ENCODE results near the gene CYP4B1. TPM values are rescaled to one million over a fixed set of nuclear protein-coding genes. Genes with fewer than 3 reads are reported as not detected.
"Not testable (repeated sequence)": the region's sequence is repeated elsewhere in the genome, so short reads cannot be mapped to it uniquely, and the experiment has no call there.

CYP4B1 gene
- total RNA-seq, 1 experiment from 2014 or later, result not detected

DNA sequence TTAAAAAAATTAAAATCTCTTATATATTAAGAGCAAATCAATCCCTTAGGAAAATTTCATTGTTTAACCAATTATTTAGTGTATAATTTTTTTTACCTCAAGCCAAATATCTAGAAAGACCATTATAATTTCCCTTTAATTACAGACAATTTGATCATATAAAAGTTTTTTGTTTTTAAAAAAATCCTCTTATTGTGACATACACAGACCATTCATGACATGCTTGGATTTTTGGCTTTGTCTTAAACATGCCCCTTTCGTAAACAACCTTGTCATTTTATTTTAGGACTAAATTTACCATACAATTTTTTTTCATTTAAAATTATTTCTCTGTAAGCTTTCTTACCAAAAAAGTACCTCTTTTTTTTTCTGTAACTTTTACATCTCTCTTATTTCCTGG is 14.2 kb upstream of the CYP4B1 start:
- DNase-seq (ENCODE audit: low read depth, low spot score), result no peak
- in situ Hi-C loops (cut with HindIII; ENCODE audit: low pct_unique_long_range_greater_than_20kb, low sequenced_read_pairs), result no loop called here

DNA sequence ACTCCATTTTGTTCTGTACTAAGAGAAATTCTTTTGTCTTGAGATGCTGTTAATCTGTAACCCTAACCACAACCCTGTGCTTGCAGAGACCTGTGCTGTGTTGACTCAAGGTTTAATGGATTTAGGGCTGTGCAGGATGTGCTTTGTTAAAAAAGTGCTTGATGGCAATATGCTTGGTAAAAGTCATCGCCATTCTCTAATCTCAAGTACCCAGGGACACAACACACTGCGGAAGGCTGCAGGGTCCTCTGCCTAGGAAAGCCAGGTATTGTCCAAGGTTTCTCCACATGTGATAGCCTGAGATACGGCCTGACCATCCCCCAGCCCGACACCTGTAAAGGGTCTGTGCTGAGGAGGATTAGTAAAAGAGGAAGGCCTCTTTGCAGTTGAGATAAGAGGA is 10.2 kb upstream of the CYP4B1 start:
- in situ Hi-C loops (cut with HindIII; ENCODE audit: low pct_unique_long_range_greater_than_20kb, low sequenced_read_pairs); DNase-seq (ENCODE audit: low read depth, low spot score): not testable (repeated sequence)

DNA sequence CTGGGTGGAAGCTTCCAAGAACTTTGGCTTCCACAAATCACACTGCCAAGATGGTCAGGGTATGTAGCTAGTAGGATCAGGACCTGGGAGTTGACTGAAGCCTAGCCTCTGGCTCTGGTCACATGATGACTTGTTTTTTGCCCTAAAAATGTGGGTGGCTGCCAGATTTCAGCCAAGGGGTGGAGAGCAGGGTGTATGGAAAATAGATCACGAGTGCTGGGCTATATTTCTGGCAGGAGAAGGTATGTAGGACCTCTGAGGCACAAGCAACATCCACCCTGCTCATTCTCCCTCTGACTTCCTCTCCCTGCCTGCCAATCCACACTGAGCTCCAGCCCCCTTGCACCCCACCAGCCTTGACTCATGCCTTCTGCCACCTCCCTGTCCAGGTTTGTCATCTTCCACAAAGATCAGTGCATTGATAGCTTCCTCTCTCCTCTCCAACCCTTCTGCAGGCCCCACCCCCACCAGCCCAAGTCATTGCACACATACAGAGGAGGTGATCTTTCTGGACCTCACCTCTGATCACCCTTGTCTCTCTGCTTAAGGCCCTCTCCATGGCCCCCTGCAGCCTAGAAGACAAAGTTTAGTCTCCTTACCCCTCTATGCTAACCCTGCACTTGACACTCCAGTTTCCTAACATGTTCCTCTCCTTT is 8.3 kb upstream of the CYP4B1 start:
- in situ Hi-C loops (cut with HindIII; ENCODE audit: low pct_unique_long_range_greater_than_20kb, low sequenced_read_pairs), result no loop called here

DNA sequence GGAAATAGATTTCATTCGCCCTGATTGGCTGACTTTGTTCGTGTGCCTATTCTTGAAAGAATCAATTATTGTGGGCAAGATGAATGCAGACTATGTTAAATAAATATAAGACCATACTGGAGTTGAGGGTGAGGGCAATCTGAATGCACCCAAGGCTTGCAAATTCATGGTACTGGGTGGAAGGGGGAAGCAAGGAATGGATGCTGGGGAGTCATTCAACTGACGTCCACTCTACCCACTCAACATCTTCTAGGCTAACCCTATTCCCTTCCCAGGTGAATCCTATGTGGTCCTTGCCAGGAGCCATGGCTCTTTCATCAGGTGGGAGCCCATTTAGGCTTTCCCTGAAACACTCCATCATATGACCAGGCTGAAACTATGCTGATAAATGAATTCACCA is 5.7 kb upstream of the CYP4B1 start:
- in situ Hi-C loops (cut with HindIII; ENCODE audit: low pct_unique_long_range_greater_than_20kb, low sequenced_read_pairs), result no loop called here
- no peak for DNase-seq (ENCODE audit: low read depth, low spot score)

More for the DNA sequence above, 8.3 kb upstream of the CYP4B1 start:
- no peak for DNase-seq (ENCODE audit: low read depth, low spot score)

DNA sequence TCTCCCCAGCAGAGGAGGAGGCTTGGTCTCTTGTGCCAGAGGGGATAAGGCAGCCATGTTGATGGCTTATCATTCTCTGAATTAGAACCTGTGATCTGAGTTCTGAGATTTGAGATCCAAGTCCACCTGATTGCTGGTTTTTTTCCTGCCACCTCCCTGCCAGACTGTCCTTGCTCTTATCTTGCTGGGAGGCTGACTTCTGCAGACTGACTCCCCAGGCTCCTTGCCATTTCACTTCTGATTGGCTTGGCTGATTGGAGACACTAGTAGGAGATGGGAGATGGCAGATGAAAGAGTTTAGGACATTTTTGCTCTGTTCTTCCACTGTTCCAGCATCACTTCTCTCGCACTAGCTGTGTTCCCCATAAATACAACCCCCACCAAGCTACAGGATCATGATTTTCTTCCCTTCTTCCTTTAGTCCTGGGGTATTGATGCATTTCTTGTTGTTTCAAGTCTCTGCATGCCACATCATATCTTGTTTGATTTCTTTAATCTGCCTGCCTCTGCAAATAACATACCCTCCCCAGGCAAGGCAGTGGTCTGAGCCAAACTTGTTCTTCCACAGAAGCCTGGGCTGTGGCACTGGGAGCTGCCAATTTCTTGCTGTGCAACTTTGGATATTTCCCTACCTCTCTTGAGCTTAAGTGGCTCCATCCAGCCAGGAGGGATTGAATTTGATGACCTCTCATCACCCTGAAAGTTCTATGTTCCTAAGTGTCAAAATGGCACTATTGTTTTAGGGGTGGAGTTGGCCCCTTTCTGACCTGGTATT is 963 bp upstream of the CYP4B1 start:
- no peak for DNase-seq (ENCODE audit: low read depth, low spot score)
- in situ Hi-C loops (cut with HindIII; ENCODE audit: low pct_unique_long_range_greater_than_20kb, low sequenced_read_pairs), result no loop called here

DNA sequence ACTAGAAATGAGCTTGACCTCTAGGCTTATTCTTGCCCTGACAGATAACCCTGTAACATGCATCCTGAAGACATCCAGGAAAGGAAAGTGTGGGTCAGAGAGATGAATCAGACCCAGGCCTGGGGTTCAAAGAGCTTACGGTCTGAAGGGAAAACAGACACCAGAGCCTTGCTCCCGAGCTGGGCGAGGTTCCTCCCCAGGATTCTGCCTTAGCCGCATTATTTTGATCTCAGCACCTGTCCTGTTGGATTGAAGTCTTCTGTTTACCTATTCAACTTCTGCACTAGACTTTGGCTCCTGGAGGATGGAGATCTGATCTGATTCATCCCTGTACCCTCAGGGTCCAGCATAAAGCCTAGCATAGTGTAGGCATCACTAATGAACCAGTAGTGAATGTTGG is 1.9 kb downstream of the CYP4B1 start:
- in situ Hi-C loops (cut with HindIII; ENCODE audit: low pct_unique_long_range_greater_than_20kb, low sequenced_read_pairs), result no loop called here
- DNase-seq (ENCODE audit: low read depth, low spot score), result no peak

DNA sequence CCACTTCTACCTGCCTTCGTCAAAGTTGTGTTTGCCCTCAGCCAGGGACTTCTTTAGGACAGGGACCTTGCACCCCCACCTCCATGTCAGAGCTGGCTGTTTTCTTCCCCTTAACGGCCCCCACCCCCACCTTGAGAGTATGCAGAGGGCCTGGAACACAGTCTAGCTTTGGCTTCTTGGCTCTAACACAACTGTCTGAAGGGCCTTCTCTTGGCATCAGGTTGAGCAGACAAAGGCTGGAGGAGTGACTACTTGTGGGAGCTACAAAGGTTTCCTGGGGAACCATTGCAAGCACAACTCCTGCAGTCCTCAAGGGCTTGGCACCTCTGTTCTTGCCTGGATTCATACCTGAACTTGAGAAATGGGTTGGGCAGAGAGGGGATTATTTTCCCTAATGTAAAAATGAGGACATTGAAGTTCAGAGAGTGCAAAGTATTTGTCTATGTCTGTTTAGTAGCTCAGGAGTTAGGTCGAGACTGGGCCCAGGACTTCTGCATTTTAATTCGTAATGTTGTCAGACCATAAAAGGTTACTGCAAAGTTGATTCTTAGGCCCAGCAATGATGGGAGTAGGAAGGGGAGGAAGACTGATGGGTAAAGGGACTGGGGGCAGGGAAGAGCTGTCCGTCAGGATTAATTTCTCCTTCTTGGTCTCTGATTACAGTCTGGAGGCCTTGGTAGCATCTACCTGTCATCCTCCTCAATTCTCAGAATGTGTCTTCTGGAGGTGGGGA is 2.6 kb downstream of the CYP4B1 start:
- in situ Hi-C loops (cut with HindIII; ENCODE audit: low pct_unique_long_range_greater_than_20kb, low sequenced_read_pairs), result no loop called here
- DNase-seq (ENCODE audit: low read depth, low spot score), result no peak

DNA sequence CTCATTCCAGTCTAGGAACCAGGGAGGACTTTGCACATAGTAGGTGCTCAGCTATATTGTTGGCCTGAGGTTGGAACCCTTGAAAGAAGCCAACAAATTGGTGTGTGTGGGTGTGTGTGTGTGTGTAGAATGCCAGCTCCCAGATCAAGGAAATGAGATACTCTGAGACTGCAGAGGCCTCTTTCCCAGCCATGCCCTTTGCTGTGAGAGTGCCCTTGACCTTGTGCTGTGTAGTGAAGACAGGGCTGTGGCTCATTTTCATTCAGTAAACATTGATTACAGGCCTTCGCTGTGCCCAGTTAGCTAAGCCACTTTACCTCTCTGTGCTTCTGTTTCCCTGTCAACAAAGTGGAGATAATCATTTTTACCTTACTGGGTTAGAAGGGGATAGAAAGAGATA is 3.2 kb downstream of the CYP4B1 start:
- DNase-seq (ENCODE audit: low read depth, low spot score), result no peak
- in situ Hi-C loops (cut with HindIII; ENCODE audit: low pct_unique_long_range_greater_than_20kb, low sequenced_read_pairs), result no loop called here

DNA sequence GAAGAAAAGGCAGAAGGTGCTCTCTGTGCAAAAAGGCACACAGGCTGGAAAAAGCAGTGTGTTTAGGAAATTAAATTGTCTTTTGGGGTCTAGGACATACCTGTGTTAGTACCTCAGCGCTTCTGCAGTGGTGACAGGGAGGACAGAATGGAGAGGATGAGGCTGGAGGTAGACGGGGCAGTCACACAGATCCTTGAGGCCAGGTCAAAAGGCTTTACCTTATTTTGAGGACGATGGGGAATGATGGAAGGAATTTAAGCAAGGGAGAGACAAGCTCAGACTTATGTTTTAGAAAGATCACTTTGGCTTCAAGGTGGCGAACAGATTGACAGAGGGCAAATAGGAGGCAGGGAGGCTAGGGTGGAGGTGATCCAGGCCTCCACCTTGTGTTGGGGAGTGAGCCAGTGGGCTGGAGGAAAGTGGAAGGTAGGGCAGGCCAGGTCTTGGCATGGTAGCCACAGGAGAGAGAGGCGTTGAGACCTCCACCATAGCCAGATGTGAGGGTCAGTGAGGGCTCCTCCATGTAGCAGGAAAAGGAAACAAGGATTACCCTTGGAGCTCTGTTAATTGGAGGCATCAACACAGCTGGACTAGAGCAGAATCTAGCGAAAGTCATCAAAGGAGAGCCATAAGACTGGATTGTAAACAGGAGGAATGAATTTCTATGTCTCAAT is 4.2 kb downstream of the CYP4B1 start:
- DNase-seq (ENCODE audit: low read depth, low spot score), result no peak
- in situ Hi-C loops (cut with HindIII; ENCODE audit: low pct_unique_long_range_greater_than_20kb, low sequenced_read_pairs), result no loop called here

DNA sequence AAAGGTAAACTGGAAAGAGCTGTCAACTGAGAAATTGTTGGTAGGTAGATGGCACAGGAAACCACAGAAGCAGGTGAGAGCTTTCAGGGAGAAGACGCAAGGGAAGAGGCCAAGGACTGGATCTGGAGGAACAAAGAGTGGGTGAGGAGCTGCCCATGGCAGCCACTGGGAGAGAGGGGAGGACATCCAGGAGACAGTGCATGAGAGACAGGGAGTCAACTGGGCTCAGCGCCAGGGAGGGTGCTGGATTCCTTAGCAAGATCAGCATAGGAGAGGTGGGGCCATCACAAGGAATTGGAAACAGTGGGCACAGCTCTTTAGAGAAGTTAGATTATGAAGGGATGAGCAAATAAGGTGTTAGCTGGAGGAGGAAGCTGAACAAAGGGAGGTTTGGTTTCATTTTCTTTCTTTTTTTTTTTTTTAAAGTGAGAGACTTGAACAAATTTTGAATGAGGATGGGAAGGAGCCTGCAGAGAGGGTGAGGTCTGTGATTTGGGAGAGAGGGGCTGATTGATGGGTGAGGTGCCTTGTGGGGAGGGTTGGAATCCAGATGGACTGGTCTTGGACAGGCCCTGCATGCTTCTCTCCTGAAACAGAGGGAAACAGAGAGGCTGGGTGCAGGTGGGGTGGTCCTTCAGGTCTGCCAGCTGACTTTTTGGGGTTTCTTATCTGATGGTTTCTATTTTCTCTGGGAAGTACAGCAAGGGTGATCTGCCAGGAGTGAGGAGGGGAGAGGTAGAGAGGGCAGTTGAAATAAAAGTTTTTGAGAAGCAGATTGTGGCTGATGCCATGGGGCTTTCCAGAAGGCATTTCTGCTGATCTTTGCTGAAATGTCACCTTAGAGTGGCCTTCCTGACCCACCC is 5.4 kb downstream of the CYP4B1 start:
- DNase-seq (ENCODE audit: low read depth, low spot score), result no peak
- in situ Hi-C loops (cut with HindIII; ENCODE audit: low pct_unique_long_range_greater_than_20kb, low sequenced_read_pairs), result no loop called here

DNA sequence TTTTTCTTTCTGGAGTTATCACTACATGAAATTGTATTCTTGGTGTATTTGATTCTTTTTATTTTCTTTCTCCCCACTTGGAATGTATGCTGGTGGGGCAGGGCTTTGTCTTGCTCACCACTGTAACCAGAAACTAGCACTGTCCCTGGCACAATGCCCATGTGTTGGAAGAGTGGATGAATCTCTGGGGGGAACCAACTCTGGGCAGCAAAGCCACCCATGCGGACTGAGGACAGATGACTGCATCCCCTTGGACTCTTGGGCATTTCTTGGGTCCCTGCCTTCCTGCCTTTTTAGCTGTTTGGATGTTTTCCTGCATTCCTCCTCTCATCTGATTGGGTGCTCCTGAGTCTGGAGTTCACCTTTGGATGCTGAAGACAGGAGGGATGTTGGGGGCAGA is 6.1 kb downstream of the CYP4B1 start:
- in situ Hi-C loops (cut with HindIII; ENCODE audit: low pct_unique_long_range_greater_than_20kb, low sequenced_read_pairs), result no loop called here
- DNase-seq (ENCODE audit: low read depth, low spot score), result no peak

DNA sequence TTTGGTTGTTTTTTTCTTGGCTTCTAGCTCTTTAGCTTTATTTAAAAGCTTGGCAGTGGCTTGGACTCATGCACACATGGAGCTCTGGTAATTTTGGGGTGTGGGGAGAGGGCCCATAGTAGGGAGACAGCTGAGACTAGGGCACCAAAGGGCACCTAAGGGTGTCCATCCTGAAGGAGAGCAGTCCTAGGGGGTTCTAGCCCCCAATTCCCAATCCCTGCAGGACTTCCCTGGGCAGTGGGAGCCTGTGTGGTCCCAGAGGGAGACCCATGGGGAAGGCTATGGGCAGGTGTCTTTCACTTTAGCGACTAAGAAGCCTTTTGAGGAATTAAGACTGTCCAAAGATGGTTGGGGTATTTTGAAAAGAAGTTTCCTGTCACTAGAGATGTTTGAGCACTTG is 6.9 kb downstream of the CYP4B1 start:
- DNase-seq (ENCODE audit: low read depth, low spot score), result no peak
- in situ Hi-C loops (cut with HindIII; ENCODE audit: low pct_unique_long_range_greater_than_20kb, low sequenced_read_pairs), result no loop called here

DNA sequence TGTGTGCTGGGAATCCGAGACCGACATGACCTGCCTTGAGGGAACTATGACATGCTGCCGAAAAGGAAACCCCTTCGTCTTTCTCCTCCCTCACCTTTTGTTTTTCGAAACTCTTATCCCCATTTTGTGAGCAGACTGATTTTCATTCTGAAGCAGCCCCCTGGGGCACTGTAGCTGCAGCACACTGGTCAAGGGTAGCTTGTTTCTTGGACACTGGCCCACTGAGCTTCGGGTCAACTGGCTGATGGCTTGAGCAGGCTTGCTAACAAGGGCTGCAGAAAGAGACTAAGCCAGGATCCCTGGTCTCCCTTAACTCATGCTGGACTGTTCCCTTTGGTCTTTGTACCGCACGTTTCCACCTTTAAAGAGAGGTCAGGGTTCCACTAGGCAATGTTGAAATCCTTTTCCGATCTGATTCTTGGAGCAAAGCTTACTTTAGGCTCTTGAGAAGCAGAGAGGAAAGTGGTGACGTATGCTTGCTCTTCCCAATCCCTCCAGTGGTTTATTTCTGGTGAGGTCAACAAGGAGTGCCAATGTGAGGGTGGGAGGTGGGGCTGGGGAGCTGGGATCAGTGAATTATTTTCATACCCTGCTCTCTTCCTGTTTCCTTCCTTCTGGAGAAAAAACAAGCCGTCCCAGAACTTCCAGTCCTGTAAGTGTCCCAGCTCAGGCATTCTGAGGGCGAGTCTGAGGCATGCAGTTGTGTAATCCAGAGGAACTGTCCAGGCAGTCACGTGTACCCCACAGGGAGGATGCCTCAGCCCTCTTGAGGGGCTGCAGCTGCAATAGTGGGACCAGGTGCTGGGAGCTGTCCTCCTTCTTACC is 7.6 kb downstream of the CYP4B1 start:
- DNase-seq (ENCODE audit: low read depth, low spot score), result no peak
- in situ Hi-C loops (cut with HindIII; ENCODE audit: low pct_unique_long_range_greater_than_20kb, low sequenced_read_pairs), result no loop called here

DNA sequence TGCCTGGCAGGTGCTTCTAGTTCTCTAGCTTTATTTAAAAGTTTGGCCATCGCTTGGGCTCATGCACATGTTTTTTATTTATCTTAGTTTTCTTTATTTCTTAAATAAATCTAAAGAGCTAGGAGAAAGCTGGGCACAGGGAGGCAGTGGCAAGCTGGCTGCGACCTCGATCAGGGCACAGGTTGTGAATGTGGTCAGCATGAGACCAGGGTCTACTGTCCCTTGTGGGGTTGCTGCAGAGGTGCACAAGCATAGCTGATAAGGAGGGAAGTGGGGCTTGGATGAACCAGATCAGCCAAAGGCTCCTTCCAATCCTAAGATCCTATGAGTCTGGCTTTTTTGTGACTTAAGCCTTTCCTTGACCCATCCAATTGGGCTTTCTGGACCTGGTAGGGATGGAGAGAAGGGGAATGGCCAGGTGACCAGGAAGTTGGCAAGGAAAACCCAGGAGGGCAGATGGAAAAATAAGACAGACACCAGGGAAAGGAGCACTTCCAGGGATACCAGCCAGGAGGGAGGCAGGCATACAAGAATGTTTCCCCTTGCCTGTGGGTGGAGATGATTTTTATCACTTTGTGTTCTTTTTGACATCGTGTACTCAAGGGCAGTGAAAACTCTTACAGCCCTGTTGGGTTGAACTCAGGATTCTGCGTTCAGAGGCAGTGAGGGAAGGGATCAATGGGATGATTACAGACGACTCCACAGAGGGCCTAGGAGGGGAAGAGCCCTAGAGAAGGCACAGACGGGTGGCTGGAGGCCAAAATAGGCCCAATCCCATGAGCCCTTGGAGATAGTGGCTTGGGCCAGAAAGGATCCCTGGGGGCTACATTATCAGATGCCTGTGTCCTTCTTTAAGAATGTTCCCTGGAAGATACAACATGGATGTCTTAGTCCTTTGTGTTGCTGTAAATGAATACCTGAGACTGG is 8.5 kb downstream of the CYP4B1 start:
- in situ Hi-C loops (cut with HindIII; ENCODE audit: low pct_unique_long_range_greater_than_20kb, low sequenced_read_pairs), result no loop called here
- DNase-seq (ENCODE audit: low read depth, low spot score), result no peak

DNA sequence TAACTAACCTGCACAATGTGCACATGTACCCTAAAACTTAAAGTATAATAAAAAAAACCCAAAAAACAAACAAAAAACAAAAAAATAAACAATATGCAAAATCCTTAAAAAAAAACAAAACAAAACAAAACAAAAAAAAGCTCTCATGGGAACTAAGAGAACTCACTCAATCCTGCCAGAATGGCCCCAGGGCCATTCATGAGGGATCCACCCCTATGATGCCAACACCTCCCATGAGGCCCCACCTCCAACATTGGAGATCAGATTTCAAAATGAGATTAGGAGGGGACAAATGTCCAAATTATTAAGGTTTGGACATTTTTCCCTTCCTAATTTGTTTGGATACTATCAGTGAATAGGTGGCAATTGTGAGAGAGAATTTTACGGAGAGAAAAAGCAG is 10.2 kb downstream of the CYP4B1 start:
- DNase-seq (ENCODE audit: low read depth, low spot score), result no peak
- in situ Hi-C loops (cut with HindIII; ENCODE audit: low pct_unique_long_range_greater_than_20kb, low sequenced_read_pairs), result no loop called here

DNA sequence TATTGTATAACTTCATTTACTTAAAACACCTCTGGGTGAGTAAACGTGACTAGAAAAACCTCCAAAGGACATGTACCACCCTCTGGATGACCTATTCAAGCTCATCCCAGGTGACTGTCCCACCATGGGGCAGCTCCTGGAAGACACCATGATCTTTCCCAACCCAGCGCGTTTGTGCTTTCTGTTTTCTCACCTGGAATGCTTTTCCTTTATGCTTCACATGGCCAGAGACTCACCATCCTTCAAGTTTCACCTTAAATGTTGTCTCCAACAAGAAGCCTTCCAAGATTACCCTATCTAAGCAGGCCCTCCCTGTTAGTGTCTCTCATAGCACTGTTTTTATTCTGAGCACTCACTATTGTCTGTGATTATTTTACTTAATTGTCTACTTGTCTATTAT is 11.1 kb downstream of the CYP4B1 start:
- in situ Hi-C loops (cut with HindIII; ENCODE audit: low pct_unique_long_range_greater_than_20kb, low sequenced_read_pairs), result no loop called here
- DNase-seq (ENCODE audit: low read depth, low spot score), result no peak

Measured in SK-MEL-5 (cell line).